Measurements from ENCODE around the gene SH3TC1.

SH3TC1 gene

DNA sequence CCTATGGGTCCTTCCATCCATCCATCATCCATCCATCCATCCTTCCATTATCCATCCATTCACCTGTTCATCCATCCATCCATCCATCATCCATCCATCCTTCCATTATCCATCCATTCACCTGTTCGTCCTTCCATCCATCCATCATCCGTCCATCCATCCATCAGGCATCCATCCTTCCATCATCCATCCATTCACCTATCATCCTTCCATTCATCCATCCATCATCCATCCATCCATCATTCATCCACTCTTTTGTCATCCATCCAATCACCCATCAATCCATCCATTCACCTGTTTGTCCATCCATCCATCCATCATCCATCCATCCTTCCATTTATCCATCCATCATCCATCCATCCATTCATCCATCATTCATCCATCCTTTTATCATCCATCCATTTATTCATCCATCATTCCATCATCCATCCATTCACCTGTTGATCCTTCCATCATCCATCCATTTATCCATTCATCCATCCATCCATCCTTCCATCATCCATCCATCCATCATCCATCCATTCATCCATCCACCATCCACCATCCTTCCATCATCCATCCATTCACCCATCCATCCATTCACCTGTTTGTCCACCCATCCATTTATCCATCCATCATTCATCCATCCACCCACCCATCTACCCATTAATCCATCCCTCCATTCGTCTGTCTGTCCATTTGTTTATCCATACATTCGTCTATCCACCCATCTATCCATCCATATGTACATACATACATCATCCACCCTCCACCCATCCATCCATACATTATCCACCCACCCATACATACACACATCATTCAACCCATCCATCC is 34.8 kb downstream of the SH3TC1 start:
- no peak for DNase-seq

DNA sequence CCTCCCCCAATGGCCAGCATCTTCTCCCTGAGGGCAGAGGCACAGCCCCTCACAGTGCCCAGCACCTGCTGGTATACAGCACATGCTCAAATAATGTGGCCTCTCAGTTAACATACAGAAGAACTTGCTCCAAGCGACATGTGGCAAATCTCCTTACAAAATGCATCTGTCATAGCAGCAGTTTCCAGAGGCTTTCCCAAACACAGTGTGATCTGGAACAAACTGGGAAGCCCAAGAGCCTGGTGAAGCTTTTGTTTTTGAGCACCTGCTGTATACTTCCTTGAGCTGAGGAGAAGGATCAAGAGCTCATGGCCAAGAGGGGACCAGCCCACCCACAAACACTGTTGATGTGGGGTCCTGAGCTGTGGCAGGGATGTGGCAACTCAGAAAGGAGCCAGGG is 35.6 kb downstream of the SH3TC1 start:
- DNase-seq: no peak

DNA sequence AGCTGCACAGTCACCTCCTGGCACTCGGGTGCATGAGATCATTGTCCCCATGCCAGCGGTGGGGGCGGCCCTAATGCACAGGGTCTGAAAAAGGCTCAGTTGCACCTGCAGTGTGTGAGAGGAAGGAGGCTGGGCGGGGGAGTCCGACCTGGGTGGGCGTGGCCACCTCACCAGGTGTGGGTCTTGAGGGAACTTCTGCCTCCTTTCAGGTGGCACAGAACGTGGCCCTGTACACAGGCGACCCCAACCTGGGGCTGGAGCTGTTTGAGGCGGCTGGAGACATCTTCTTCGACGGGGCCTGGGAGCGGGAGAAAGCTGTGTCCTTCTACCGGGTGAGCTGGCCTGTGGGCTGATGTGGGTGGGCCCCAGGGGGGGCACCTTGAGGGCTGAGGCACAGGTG is 36.1 kb downstream of the SH3TC1 start:
- DNase-seq: no peak

DNA sequence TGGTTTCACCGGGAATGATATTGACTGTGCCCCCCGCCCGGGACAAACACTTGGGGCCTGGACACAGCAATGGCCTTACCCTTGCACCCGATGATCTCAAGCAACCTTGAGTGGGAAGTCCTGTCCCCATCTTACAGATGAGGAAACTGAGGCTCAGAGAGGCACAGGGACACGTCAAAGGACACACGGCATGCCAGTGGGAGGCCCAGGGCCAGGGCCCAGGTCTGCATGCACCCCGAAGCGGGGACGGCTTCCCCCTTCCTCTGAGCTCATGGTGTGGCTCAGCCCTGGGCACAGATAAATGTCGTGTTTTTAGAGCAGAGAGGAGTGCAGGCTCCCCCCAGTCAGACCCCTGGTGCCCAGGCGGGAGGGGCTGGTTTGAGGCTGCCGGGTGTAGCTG is 36.6 kb downstream of the SH3TC1 start:
- no peak for DNase-seq

DNA sequence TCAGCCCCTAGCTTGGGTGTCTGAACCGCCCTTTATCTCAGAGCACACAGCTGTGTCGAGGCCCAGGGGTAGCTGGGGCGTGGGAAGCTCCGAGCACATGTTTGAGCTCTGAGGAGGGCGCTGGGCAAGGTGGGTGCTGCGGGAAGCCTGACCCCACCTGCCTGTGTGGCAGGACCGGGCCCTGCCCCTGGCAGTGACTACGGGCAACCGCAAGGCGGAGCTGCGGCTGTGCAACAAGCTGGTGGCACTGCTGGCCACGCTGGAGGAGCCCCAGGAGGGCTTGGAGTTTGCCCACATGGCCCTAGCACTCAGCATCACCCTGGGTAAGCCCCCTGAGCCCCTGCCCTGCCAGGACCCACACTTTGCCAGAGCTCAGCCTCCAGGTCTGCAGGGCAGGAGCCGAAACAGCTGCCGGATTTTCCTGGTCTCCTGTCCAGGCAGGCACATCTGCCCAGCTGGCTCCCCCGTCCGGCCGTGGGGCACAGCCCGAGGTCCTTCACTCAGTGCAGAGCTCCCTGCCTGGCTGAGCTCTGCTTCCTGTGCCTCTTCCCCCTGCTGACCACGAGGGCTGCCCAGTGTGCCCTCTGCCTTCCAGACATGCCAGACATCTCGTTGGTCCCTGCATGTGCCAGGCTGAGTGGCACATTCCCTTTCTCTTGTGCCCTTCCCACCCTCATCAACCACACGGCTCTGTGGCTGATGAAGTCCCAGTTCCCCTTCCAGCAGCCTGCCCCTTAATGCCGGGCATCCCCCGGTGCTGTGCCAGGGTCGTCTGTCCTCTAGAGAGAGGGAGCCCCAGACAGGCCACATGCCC is 37.2 kb downstream of the SH3TC1 start:
- DNase-seq: no peak

DNA sequence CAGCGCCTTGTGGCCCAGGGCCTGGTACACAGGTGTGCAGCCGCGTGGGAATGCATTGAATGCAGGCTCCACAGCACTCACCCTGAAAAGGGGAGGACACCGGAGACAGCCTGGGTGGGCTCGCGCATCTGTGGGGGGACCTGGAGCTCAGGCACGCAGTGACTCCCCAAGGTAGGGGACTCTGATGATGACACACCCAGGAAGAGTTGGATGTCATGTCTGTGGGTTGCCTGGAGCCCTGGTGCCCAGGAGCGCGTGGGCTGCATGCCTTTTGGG is 37.8 kb downstream of the SH3TC1 start:
- no peak for DNase-seq

DNA sequence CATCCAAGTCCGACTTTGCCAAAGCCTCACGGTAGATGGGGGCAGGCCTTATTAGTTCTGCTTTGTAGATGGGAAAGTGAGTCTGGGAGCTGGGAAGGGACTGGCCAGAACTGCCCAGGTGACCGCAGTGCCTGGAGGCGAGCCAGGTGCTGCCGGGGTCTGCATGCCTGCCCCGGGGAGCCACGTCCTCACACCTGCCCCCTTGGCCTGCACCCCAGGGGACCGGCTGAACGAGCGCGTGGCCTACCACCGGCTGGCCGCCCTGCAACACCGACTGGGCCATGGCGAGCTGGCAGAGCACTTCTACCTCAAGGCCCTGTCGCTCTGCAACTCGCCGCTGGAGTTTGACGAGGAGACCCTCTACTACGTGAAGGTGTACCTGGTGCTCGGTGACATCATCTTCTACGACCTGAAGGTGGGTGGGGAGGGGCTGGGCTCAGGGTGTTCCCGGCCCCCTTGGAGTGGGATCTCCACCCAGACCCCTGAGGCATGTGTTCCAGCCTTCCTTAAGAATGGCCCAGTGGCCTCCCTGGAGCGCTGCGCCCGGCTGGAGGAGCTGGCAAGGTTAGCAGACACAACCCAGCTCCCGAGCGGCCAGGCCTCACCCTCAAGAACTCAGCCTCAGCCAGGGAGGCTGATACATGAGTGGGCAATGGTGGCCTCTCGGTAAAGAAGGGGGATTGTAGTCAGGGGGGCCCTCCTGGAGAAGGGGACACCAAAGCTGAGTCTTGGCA is 38.3 kb downstream of the SH3TC1 start:
- no peak for DNase-seq

DNA sequence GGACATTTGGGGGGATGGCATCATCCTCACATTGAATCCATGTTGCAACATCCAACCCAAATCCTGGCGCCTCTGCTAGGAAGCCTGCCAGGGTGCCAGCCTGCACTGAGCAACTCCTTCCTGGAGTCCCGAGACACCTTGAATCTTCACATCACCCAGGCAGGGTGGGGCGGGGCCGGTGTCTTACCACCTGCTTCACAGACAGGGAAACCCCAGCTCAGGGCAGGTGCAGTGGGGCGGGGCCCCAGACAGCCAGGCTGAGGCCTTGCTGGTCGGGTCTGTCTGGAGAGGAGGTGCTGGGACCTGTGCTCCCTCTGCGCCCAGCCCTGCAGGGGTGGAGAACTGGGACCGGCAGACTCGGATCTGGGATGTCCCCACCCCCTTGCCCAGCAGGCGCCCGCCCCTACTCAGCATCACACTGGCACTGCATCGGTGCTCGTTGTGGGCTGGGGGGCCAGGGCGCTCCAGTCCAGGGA is 39.0 kb downstream of the SH3TC1 start:
- DNase-seq: no peak

DNA sequence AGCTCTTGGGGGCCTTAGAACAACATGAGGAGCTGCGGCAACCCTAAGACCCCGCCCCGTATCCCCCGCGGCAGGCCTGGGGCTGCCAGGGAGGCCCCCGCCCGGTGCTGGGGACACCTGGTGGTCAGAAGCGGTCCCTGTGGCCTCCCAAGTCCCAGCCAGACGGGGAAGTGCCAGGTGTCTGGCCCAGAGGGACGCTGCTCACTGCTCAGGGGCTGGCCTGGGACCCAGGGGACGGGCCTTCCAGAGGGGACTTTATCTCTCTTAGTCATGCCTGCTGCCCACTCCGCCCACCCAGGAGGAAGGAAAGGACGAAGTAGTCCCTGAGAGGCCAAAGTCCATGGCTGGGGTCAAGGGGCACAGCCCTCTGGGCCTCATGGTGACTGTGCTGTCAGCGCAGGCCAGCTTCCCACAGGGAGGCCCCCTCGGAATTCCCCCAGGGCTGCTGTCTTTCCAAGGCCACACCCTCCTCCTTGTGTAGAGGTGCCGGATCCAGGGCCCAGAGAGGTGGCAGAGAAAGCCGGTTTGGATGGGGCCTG is 39.5 kb downstream of the SH3TC1 start:
- DNase-seq: no peak

DNA sequence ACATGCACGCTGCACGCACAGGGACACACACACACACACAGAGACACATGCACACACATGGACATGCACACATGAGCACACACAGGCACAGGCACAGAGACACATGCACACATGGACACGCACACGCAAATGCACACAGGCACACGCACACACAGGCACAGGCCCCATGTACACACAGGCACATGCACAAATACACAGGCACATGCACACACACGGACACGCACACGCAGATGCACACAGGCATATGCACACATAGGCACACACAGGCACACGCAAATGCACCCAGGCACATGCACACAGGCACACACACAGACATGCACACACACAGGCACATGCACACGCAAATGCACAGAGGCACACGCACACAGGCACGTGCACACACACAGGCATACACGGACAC is 40.1 kb downstream of the SH3TC1 start:
- DNase-seq: no peak

DNA sequence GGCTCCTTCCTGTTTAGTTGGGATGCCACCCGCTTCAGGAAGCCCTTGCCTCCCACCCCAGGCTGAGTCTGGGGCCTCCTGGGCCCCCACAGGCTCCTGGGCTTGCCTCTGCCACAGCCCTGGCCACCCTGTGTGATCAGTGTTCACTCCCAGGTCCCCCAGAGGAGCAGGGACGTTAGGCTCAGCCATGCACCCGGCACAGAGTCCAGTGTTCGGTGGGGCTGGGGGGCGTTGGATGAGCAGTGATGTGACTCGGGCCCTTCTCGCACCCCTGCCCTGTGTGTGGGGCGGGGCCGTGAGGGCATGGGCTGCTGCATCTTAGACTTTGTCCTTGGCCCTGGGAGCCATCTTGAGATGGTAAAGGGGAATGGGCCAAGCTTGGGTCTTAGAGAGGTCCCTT is 40.6 kb downstream of the SH3TC1 start:
- DNase-seq: no peak

DNA sequence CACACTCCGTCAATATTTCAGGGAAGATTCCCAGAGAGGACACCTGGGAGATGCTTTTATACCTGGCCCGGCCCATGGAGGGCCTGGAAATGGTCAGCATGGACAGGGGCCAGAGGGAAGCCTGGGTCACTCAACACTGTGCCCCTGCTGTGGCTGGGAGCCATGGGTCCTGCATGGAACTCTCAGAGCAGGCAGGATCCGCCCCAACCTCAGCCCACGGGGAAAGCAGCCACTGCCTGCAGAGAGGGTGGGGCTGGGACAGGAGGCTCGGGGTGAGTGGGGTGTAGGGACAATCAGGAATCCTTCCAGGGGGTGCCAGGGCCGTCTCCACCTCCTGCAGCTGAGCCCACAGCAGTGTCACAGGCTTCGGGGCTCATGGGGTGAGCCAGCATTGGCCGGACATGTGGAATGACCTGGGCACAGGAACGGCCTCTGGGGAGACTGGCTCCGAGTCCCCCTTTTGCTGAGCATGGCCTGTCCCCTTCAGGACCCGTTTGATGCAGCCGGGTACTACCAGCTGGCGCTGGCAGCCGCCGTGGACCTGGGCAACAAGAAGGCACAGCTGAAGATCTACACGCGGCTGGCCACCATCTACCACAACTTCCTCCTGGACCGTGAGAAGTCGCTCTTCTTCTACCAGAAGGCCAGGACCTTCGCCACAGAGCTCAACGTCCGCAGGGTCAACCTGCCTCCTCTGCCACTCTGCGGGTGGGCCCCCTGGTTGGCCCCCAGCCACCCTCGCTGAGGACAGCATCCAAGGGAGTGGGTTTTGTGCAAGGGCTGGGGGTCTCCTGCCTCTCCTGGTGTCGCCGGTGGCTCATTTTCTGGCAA is 41.3 kb downstream of the SH3TC1 start:
- DNase-seq: no peak

DNA sequence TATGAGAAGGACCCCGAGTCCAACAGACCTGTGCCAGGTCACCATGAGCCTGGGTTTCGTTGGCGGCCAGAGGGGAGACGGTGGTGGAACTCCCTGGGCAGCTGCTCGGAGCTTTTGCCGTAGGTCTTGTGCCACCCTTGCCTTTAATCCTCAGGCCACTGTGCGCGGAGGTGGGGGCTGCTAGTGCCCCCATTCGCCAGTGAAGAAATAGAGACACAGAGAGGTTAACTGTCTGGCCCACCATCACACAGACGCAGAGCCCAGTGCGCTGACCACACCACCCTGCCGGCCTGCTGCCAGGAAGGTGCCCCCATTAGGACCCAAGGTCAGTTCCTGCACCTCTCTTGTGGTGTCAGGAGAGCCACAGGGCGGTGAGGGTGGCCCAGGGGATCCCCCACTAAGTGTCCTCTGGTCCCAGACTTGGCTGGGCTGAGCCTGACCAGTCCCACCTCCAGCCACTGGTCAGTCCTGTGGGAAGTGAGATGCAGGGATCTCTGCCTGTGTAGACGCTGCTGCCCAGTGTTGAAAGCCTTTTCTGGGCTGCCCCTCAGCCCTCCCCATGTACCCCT is 42.2 kb downstream of the SH3TC1 start:
- DNase-seq: no peak

DNA sequence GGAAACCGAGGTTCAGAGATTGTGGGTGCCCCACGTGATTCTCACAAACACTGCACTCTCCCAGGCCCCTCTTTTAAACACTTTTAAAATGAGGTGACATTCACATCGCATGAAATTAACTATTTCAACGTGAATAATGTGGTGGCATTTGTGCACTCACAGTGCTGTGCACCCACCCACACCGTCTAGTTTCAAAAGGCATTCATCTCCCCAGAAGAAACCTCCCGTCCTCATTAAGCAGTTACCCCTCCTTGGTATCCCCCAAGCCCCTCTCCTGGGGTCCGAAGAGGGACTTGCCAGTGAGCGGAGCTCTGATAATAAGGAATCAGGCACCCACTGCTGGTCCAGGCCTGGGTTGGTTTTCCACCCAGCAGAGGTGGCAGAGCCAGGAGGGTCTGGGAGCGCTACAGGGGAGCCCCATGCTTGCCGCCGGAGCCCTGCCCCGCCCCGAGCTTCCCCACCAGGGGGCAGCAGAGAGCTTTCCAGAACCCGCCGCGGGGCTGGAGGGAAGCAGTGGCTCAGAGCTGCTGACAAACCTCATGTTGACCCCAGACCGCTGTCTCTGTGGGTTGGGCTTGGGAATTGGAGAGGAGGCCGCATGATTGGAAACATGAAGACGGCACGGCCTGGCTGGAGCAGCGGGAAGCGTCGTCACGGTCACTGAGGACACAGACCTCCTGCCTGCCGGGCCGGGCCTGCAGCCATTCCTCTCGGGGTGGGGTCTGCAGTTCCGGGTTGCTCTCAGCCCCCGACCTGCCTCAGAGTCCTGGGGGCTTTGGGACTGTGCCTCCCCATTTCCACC is 43.0 kb downstream of the SH3TC1 start:
- peak; percentile 46 for DNase-seq

DNA sequence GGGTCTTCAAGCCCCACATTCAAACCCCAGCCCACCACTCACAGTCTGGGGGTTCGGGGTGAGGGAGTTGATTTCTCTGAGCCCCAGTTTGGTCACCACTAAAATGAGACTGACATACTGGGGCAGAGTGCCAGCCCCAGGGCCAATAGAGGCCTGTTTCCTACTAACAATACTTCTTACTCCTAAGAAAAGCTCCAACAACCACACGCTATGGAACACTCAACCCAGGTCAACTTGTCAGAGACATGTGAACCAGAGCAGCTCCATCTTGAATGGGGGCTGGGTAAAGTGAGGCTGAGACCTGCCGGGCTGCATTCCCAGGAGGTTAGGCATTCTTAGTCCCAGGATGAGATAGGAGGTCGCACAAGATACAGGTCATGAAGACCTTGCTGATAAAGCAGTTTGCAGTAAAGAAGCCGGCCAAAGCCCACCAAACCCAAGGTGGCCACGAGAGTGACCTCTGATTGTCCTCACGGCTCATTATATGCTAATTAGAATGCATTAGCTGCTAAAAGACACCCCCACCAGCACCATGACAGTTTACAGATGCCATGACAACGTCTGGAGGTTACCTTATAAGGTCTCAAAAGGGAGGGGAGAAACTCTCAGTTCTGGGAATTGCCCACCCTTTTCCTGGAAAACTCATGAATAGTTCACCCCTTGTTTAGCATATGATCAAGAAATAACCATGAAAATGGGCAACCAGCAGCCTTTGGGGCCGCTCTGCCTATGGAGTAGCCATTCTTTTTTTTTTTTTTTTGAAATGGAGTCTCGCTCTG is 43.9 kb downstream of the SH3TC1 start:
- DNase-seq: no peak

DNA sequence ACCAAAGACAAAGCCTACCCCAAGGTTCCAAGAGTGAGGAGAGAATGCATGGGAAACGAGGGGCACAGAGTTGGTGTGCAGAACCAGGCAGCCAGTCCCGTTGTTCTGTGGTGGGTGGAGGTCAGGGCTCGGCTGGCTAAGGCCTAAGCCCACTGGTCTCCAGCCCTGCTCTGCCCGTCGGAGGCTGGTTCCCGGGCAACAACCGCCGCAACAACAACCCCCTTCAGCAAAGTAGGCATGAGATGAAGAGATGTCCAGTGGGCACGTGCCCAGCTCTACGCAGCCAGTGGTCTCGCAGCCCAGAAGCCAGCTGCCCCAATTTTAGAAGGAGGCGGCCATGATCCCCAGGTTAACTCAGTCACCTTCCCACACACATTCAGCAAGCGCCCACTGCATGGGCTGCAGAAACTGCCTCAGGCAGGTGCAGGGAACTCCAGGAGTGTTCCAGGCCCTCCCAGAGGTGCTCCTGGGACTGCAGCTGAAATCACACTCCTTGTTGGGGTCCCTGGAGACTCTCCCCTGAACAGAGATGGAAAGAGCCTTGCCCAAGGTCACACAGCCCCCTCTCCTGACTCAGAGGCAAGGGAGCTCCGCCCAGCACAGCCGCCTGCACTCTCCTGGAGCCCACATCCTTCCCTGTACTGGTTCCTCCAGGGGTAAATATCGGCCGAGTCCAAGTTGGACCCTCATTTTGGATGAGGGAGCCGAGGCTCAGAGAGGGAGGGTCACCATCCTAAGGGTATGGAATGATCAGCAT is 45.1 kb downstream of the SH3TC1 start:
- no peak for DNase-seq

DNA sequence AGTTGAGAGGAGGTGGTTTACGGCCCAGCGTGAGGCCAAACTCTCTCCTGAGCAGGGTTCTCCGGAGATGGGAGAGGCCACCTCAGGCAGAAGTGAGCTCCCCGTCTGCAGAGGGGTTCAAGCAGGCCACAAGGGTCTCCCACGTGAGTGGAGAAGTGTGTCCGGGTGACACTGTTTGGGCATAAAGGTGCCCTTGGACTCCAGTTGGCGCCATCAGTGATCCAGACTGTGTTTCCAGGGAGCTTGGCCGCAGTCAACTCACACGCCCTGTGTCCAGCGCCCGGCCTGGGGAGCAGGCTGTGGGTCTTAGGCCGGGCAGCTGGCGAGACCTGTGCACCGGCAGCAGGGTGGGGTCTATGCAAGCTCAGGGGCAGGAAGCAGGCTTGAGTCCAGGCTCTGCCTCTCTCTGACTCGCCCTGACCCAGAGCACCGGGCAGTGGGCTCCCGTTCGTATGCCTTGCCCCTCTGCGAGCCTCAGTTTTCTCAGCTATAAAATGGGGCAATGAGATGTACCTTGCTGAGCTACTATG is 45.9 kb downstream of the SH3TC1 start:
- no peak for DNase-seq

DNA sequence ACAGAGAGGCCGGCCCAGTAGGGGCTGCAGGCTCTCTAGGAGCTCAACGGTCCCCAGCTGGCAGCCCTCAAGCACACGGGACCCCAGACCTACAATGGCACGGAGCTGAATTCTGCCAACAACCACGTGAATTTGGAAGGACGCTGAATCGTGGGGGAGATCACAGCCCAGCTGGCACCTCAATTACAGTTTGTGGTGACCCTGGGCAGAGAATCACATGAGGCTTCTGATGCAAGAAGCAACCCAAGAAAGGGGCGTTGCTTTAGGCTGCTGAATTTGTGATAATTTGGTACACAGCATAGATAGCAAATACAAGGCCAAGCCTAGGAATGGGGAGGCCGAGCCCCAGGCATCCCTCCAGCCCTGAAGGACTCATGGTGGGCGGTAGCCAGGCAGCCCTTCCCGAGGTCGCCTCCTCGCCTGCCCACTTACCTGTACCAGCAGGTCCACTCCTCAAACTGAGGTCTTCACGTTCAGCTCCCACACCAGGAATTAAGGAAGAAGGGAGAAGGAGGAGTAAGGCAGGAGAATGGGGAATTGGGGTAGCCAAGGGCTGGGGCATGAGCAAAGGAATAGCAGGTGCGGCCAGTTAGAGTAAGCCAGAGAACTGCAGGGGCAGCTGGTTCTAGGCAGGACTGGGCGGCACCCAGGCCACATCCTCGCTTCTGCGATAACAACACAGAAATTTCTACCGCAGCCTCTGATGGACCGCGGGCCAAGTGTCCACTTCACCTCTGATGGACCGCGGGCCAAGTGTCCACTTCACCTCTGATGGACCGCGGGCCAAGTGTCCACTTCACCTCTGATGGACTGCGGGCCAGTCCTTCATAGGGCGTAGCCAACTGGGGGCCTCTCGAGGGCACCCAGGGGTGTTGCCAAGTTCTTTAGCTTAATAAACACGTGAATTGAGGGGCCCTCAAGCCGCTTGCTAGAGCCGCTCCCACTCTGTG is 47.1 kb downstream of the SH3TC1 start:
- DNase-seq: no peak
